Colonic mucosa (tissue), 4 donors: ENCODE measurements around the gene IKBIP. TPM values are rescaled to one million over a fixed set of nuclear protein-coding genes. Genes with fewer than 3 reads are reported as not detected.

ENCODE experiments used
- DNase-seq: peaks from one replicate; pipeline ENCODE4 v3.0.0-alpha.2; 2020
- H3K27ac ChIP-seq: fragments of 200-600 bp; one replicate; pipeline ENCODE4 v1.8.0; 2021
- H3K27me3 ChIP-seq: fragments of 200-600 bp; one replicate; pipeline ENCODE4 v1.8.0; 2021
- H3K36me3 ChIP-seq: fragments of 200-600 bp; one replicate; pipeline ENCODE4 v1.8.0; 2021
- H3K4me1 ChIP-seq: fragments of 200-600 bp; one replicate; pipeline ENCODE4 v1.8.0; 2021; ENCODE audit warnings: mild to moderate bottlenecking
- H3K4me3 ChIP-seq: fragments of 200-600 bp; one replicate; pipeline ENCODE4 v1.8.0; 2021
- H3K9ac ChIP-seq, 2 donors: one replicate each; pipeline ENCODE4 v1.7.0; 2013; ENCODE audit warnings: control low read depth in 2 of 2, low read depth in 2 of 2, low read length in 2 of 2
- H3K9me3 ChIP-seq: fragments of 200-600 bp; one replicate; pipeline ENCODE4 v1.8.0; 2021
- intact Hi-C: fragments of 100-400 bp; cut with DNase I; formaldehyde crosslinking; loops from one replicate; pipeline ENCODE4 v1.14.1; 2022
- total RNA-seq, 2 donors: library from RNA; stranded (reverse); fragmentation: NEBNext Ultra II Directional in 1 of 2; extraction: Animal tissue kit (Norgen Biotek cat#: 25700) in 1 of 2; gene quantifications; one replicate each; pipeline ENCODE4 v1.2.1, GENCODE V29; 2021
- TF ChIP-seq, protein P1 (sequence below): fragments of 200-600 bp; IDR thresholded peaks from one replicate; pipeline ENCODE4 v1.8.0; 2022; ENCODE audit warnings: antibody characterized with exemption, mild to moderate bottlenecking
- donor health status: healthy.
- donor health status: DM: no; HTN: no; CAD: no.
- donor health status: DM: no; HTN: no; CAD: no.

The IKBIP gene
- total RNA-seq, 2 donors from 2014 or later = 5.0 to 6.8 TPM

DNA sequence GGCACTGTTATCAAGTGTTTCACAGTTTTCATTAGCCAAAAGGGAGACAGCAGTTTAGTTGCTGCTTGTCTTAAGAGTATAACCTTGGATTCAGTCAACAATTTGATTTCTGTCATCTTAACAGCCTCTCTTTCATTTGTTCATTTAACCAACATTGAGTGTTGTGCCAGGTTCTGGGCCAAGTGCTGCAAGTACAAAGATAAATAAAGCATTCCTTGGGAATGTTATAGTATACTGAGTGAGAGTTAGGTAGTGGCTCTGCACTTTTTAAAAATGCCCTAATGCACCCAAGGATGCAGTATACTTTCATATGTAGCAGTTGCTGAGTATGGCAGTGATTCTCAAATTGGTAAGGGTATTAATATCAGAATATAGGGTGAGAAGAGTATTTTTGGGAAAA, 15.9 kb upstream of the IKBIP start:
- TF ChIP-seq, protein P1, sequence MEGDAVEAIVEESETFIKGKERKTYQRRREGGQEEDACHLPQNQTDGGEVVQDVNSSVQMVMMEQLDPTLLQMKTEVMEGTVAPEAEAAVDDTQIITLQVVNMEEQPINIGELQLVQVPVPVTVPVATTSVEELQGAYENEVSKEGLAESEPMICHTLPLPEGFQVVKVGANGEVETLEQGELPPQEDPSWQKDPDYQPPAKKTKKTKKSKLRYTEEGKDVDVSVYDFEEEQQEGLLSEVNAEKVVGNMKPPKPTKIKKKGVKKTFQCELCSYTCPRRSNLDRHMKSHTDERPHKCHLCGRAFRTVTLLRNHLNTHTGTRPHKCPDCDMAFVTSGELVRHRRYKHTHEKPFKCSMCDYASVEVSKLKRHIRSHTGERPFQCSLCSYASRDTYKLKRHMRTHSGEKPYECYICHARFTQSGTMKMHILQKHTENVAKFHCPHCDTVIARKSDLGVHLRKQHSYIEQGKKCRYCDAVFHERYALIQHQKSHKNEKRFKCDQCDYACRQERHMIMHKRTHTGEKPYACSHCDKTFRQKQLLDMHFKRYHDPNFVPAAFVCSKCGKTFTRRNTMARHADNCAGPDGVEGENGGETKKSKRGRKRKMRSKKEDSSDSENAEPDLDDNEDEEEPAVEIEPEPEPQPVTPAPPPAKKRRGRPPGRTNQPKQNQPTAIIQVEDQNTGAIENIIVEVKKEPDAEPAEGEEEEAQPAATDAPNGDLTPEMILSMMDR = no peak
- no peak overlapping the region for H3K4me3 ChIP-seq
- H3K27ac ChIP-seq = no peak overlapping the region
- no peak for DNase-seq
- intact Hi-C loops = no loop called here
- no peaks in the 10 kb centered on the region for H3K9me3 ChIP-seq
- H3K27me3 ChIP-seq = no peaks in the 10 kb centered on the region
- no peak overlapping the region for H3K9ac ChIP-seq
- H3K4me1 ChIP-seq = no peaks in the 10 kb centered on the region
- H3K36me3 ChIP-seq = peaks cover 3% of the 10 kb centered on the region

DNA sequence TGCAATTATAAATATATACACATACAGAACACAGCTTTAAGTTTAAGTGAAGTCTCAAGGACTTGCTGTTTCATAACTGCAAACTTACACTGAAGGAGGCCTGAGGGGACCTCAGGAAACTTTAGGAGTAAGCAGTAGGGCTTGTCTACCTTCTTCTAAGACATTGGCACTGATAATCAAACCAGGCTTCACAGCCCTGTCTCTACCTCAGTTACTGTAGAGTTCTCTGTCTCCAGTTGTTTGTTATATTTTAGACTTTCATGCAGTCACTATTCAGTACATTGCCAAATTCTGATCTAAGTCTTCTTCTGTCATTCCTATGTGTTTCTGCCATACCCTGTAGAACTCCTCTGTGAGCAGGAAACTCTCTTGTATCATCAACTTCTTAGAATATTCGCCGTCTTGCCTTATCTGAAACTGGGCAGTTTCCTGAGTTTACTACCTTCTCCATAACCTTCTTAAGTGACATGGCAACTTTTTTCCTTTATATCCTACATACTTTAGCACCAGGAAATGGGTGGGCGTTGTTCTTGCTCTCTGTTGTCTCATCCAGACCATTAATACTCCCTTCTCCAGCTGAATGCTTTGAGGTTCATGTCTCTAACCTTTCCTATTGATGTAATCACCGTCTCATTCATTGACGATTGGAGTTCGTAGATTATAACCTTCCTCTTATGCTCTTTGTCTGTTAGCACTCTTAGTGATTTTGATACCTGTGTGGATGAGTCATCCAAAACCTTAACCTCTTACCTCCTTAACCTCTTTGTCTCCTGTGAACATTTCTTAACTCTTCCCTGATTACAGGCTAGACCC, 11.9 kb upstream of the IKBIP start:
- Histone ChIP-seq H3K4me1 (no peaks in the 10 kb centered on the region), H3K27ac (no peak overlapping the region), H3K36me3 (no peaks in the 10 kb centered on the region), H3K9ac (no peak overlapping the region), H3K4me3 (no peak overlapping the region), H3K27me3 (no peaks in the 10 kb centered on the region), H3K9me3 (no peaks in the 10 kb centered on the region)
- TF ChIP-seq, protein P1 = no peak
- DNase-seq = no peak
- intact Hi-C loops = no loop called here

DNA sequence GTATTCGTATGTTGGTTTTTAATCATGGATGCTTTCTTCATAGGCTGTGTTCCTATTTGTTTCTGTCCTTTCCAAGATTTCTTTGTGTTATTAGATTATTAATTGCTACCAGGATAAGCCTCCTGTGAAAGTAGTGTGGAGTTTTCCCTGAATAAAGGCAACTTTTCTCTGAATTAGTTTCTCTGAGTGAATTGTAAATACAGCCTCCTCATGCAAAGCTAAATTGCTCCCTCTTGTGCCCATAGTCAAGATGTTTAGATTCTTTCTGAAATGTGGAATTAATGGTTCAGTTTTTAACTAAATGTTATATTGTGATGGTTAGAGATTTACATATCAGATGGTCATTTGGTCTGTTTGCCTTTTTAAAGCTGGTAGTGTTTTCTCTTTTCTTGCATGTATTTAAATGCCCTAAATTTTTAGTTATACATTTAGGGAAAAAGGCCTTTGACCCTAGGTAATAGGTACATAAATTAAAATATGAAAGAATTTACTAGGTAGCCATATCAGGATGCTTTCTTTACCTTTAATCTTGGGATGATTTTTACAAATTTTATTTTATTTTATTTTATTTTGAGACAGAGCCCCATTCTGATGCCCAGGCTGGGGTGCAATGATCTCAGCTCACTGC, 9.4 kb upstream of the IKBIP start:
- no peak overlapping the region for H3K4me3 ChIP-seq
- H3K9me3 ChIP-seq = no peaks in the 10 kb centered on the region
- H3K9ac ChIP-seq = no peak overlapping the region
- H3K27ac ChIP-seq = no peak overlapping the region
- H3K27me3 ChIP-seq = no peaks in the 10 kb centered on the region
- TF ChIP-seq, protein P1 = peak; percentile 42
- DNase-seq = no peak
- no peaks in the 10 kb centered on the region for H3K4me1 ChIP-seq
- H3K36me3 ChIP-seq = peaks cover 4% of the 10 kb centered on the region
- intact Hi-C loops = no loop called here

DNA sequence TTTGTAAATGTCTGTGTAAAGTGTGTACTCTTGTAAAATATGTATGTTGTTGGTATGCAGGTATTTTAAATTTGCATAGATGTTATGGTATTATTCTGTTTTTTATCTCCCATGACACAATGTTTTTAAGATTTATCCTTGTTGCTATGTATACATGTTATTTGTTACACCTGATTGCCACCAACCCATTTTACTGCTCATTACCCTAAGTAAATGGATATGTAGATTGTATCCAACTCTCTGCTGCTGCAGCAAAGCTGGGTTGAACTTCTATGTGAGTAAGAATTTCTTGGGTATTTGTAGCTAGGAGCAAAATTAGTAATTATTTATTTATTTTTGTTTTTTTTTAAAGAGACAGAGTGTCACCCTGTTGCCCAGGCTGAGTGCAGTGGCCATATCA, 6.7 kb upstream of the IKBIP start:
- intact Hi-C loops = no loop called here
- H3K27ac ChIP-seq = no peak overlapping the region
- H3K27me3 ChIP-seq = no peaks in the 10 kb centered on the region
- H3K9me3 ChIP-seq = no peaks in the 10 kb centered on the region
- H3K9ac ChIP-seq = no peak overlapping the region
- DNase-seq = no peak
- H3K4me1 ChIP-seq = no peaks in the 10 kb centered on the region
- TF ChIP-seq, protein P1 = no peak
- H3K4me3 ChIP-seq = no peak overlapping the region
- peaks cover 4% of the 10 kb centered on the region for H3K36me3 ChIP-seq

DNA sequence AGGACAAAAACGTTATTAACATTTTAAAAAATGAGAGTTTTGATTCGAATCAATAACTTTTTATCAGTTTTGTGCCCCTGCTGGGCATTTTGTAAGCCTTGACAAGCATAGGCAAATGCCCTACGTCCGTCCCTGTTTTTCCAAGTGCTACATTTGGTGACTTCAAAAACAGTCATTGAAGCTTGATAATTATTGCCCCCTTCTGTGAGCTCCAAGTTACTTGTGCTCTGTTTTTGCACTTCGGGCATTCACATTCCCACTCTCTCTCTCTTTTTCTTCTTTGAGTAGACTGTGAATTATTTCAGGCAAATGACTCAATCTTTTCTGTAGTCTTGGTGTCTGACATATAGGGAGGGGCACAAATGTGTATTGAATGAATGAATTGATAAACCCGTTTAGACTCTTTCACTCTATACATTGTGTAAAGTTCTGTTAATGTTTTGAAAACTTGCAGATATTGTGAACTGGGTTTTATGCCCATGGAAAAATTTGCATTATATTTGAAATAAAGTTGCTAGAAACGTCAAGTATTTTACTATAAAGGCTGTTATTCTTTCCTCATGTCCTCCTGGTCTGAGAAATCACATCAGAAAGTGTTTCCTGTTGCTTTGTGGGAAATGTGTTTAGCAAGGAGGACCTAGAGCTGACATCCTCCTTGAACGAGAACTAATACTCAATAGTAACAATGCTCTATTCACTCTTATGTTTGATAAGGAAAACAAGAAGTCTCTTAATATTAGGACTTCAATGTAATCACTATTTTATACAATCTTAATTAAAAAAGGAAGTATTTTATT, 1.9 kb upstream of the IKBIP start:
- Histone ChIP-seq H3K27ac (no peak overlapping the region), H3K4me3 (peak overlapping the region; percentile 98), H3K36me3 (peaks cover 4% of the 10 kb centered on the region), H3K9ac (peak overlapping the region; percentile 1 to 98), H3K4me1 (no peaks in the 10 kb centered on the region), H3K27me3 (no peaks in the 10 kb centered on the region), H3K9me3 (no peaks in the 10 kb centered on the region)
- TF ChIP-seq, protein P1 = no peak
- intact Hi-C loops = loop anchor here (2.0 to 5.0 kb wide), 2 partner anchors 48 to 79 kb away; no protein-coding TSS in a partner anchor
- DNase-seq = no peak
